C4-2B (cell line): ENCODE results near the gene SPATA31E1.

Experiments
- ZFX ChIP-seq: fragments of 450-650 bp; IDR thresholded peaks from 2 replicates; pipeline ENCODE4 v1.6.1; 2017
- TF ChIP-seq, protein P1 (sequence below): fragments of 450-650 bp; conservative IDR thresholded peaks from 2 replicates; pipeline ENCODE4 v1.5.1; 2017; ENCODE audit warnings: mild to moderate bottlenecking

- TF ChIP-seq, protein P1, sequence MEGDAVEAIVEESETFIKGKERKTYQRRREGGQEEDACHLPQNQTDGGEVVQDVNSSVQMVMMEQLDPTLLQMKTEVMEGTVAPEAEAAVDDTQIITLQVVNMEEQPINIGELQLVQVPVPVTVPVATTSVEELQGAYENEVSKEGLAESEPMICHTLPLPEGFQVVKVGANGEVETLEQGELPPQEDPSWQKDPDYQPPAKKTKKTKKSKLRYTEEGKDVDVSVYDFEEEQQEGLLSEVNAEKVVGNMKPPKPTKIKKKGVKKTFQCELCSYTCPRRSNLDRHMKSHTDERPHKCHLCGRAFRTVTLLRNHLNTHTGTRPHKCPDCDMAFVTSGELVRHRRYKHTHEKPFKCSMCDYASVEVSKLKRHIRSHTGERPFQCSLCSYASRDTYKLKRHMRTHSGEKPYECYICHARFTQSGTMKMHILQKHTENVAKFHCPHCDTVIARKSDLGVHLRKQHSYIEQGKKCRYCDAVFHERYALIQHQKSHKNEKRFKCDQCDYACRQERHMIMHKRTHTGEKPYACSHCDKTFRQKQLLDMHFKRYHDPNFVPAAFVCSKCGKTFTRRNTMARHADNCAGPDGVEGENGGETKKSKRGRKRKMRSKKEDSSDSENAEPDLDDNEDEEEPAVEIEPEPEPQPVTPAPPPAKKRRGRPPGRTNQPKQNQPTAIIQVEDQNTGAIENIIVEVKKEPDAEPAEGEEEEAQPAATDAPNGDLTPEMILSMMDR: no peak
- TF ChIP-seq ZFX: no peak
These were observed 28.6 kb upstream of the SPATA31E1 start for GRCh38 chr9:87853876-87854579.
